Measurements from ENCODE around the gene NKX3-2. TPM values are rescaled to one million over a fixed set of nuclear protein-coding genes. Genes with fewer than 3 reads are reported as not detected.

The NKX3-2 gene
- total and polyA plus RNA-seq, 2 of the 4 experiments (the other 2 are of a cell fraction), result 0.05 TPM; not detected in 1

GRCh38 chr4:13537011-13537831 lies 7.1 kb downstream of the NKX3-2 start:
- Histone ChIP-seq H3K4ac (ENCODE audit: low read depth, low read length) (no peak overlapping the region), H3K36me3 (ENCODE audit: control insufficient read depth, insufficient read depth, low read length) (no peaks in the 10 kb centered on the region), H3K27me3 (ENCODE audit: control insufficient read depth, insufficient read depth, low read length) (peaks cover 98% of the 10 kb centered on the region), H4K5ac (ENCODE audit: low read depth, low read length) (no peak overlapping the region), H2BK120ac (ENCODE audit: low read depth, low read length) (no peak overlapping the region), H3K18ac (ENCODE audit: low read depth, low read length) (no peak overlapping the region), H3K14ac (replicated peaks; ENCODE audit: low read depth, low read length) (no peak overlapping the region), H2BK15ac (ENCODE audit: low read depth, low read length) (no peak overlapping the region), H2BK20ac (ENCODE audit: low read depth, low read length) (no peak overlapping the region), H4K8ac (ENCODE audit: low read depth in 2 of 2, low read length in 2 of 2) (no peak overlapping the region), H3K9ac (ENCODE audit: low read depth, low read length) (no peak overlapping the region), H3K4me1 (ENCODE audit: control insufficient read depth, insufficient read depth, low read length) (no peaks in the 10 kb centered on the region), H4K20me1 (ENCODE audit: insufficient read depth, low read length) (no peaks in the 10 kb centered on the region), H2AFZ (replicated peaks; ENCODE audit: low read length, poor library complexity) (no peak overlapping the region), H3K23ac (ENCODE audit: low read depth, low read length) (no peak overlapping the region), H3K9me1 (ENCODE audit: insufficient read depth, low read length) (no peaks in the 10 kb centered on the region), H3K4me2 (ENCODE audit: low read depth, low read length) (no peak overlapping the region), H3K56ac (ENCODE audit: extremely low read depth, insufficient read depth, low read length) (no peak overlapping the region), H2AK9ac (replicated peaks; ENCODE audit: low read depth, low read length, poor library complexity) (no peak overlapping the region), H2AK5ac (ENCODE audit: low read depth, low read length) (no peak overlapping the region), H3K9me3 (ENCODE audit: control insufficient read depth, insufficient read depth, low read length) (peaks cover 14% of the 10 kb centered on the region), H3K79me1 (ENCODE audit: low read depth in 1 of 2, low read length in 2 of 2) (no peaks in the 10 kb centered on the region), H3K4me3 (ENCODE audit: insufficient read depth, low read depth, low read length) (no peak overlapping the region), H4K91ac (ENCODE audit: insufficient read depth, low read depth, low read length) (no peak overlapping the region), H3K27ac (ENCODE audit: insufficient read depth, low read length) (no peak overlapping the region), H2BK5ac (ENCODE audit: low read depth, low read length, poor library complexity, severe bottlenecking) (no peak overlapping the region)
- ATAC-seq (ENCODE audit: low read depth) (no peak), DNase-seq (no peak)
- ChIA-PET CTCF (no interaction called here), POLR2A (ENCODE audit: unreplicated experiment) (no interaction called here)
- dilution Hi-C loops (cut with HindIII; ENCODE audit: low sequenced_read_pairs, unreplicated experiment) (no loop called here), intact Hi-C loops (cut with micrococcal nuclease) (no loop called here), in situ Hi-C loops (cut with MboI; ENCODE audit: low sequenced_read_pairs) (no loop called here)
- 21% methylated on average over 8 of the region's 34 CpGs; no CpG with 5 or more reads in 1 of the 2 experiments for WGBS, 2 experiments (ENCODE audit: extremely low coverage in 2 of 2, insufficient read length in 1 of 2)
- no peak for TF ChIP-seq CHD1 (IDR thresholded peaks at IDR 0.05; ENCODE audit: low read depth, low read length)
- TF ChIP-seq RFX5 (IDR thresholded peaks at IDR 0.05; ENCODE audit: low read depth, low read length), result no peak
- no peak for TF ChIP-seq CEBPB (IDR thresholded peaks at IDR 0.05; ENCODE audit: low read depth, low read length)
- no peak for TF ChIP-seq NFE2L2 (IDR thresholded peaks at IDR 0.05; ENCODE audit: low read depth, low read length)
- TF ChIP-seq CTCF (conservative IDR thresholded peaks at IDR 0.05; ENCODE audit: low read depth, low read length), result no peak
- TF ChIP-seq RCOR1 (IDR thresholded peaks at IDR 0.05; ENCODE audit: insufficient replicate concordance, low read length), result no peak
- no peak for TF ChIP-seq MAZ (IDR thresholded peaks at IDR 0.05; ENCODE audit: borderline replicate concordance, low read depth, low read length)
- TF ChIP-seq RAD21 (IDR thresholded peaks at IDR 0.05; ENCODE audit: low read length), result no peak
- TF ChIP-seq MXI1 (IDR thresholded peaks at IDR 0.05; ENCODE audit: borderline replicate concordance, low read depth, low read length), result no peak
- no peak for TF ChIP-seq ELK1 (IDR thresholded peaks at IDR 0.05; ENCODE audit: borderline replicate concordance, low read depth, low read length)
- TF ChIP-seq BHLHE40 (IDR thresholded peaks at IDR 0.05; ENCODE audit: low read depth, low read length), result no peak
- no peak for TF ChIP-seq POLR2A (IDR thresholded peaks at IDR 0.05; ENCODE audit: low read depth, low read length)
- no peak for TF ChIP-seq MAFK (IDR thresholded peaks at IDR 0.05; ENCODE audit: low read depth, low read length)
- TF ChIP-seq USF2 (IDR thresholded peaks at IDR 0.05; ENCODE audit: low read depth, low read length), result no peak
- TF ChIP-seq SMC3 (IDR thresholded peaks at IDR 0.05; ENCODE audit: low read depth, low read length), result no peak
- no peak for TF ChIP-seq FOS (IDR thresholded peaks at IDR 0.05; ENCODE audit: low read depth, low read length)
- BruUV-seq (replicated peaks), result no TSS peak
